ENCODE measurements around the gene VPS11.

- TF ChIP-seq CTCF (IDR thresholded peaks at IDR 0.05; ENCODE audit: poor library complexity, severe bottlenecking): no peak
- no peak for TF ChIP-seq EZH2 (IDR thresholded peaks at IDR 0.05; ENCODE audit: borderline replicate concordance, insufficient read depth, low read length, poor library complexity, severe bottlenecking)
- TF ChIP-seq MXI1 (conservative IDR thresholded peaks at IDR 0.05; ENCODE audit: poor library complexity, severe bottlenecking): no peak
- no peak for TF ChIP-seq REST (IDR thresholded peaks at IDR 0.05; ENCODE audit: borderline replicate concordance)
- TF ChIP-seq POLR2AphosphoS5 (IDR thresholded peaks at IDR 0.05): no peak
- TF ChIP-seq EP300 (conservative IDR thresholded peaks at IDR 0.05; ENCODE audit: poor library complexity, severe bottlenecking): no peak
- no peak for TF ChIP-seq TAF1 (IDR thresholded peaks at IDR 0.05; ENCODE audit: low read depth)
- no peak for TF ChIP-seq RAD21 (conservative IDR thresholded peaks at IDR 0.05)
Observed at GRCh38 chr11:119077839-119078238, 10.2 kb downstream of the VPS11 start.

All from neural cell (in vitro differentiated cells).